IPS DF 4.7 (cell line): ENCODE data around the gene IDH3A.

Source experiments
- DNase-seq: peaks from one replicate; pipeline ENCODE4 v3.0.0-alpha.2; 2013; ENCODE audit warnings: low spot score; ENCODE audit errors: extremely low read depth

The IDH3A gene

GRCh38 chr15:78216276-78217104 is 67.3 kb downstream of the IDH3A start:
- DNase-seq: no peak

- no peak for DNase-seq
These were observed 71.6 kb downstream of the IDH3A start for GRCh38 chr15:78220713-78221112.
